GM18861 (cell line): ENCODE results near the gene LIN7A.
"Not testable (repeated sequence)": the region's sequence is repeated elsewhere in the genome, so short reads cannot be mapped to it uniquely, and the experiment has no call there.

Experiments
- ATAC-seq: cut with Tn5 transposase; IDR thresholded peaks from one replicate; pipeline ENCODE4 v1.9.1; 2021; ENCODE audit not compliant: unreplicated experiment

The LIN7A gene

DNA sequence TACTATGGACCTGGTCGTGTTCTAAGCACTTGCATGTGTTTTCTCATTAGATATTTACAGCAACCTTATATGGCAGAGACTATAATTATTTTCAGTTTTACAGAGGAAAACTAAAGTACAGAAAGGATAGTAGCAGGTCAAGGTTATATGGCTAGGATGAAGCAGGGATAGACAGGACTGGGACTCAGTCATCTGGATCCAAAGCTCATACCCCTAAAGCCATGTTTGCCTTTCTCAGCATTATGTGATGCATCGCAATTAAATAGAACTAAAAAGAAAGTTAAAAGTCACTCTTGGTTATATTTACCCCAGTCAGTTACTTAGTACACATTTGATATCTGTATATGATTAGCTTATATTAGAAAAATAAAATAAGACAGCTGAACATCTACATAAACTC is 13.3 kb downstream of the LIN7A start:
- ATAC-seq, result no peak

DNA sequence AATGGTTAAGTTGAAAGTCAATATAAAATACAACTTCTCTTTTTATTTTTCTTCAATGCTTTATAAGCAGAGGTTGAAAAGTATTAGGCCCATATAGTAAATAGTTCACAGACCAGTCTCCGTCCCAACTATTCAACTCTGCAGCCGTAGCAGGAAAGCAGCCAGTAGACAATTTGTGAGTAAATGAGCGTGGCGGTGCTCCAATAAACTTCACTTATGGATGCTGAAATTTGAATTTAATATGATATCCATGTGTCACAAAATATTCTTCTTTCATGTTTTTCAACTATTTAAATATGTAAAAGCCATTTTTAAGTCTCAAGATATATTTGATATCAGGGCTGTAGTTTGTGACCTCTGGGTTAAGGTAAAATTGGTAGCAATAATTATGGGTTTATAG is 17.7 kb downstream of the LIN7A start:
- no peak for ATAC-seq

DNA sequence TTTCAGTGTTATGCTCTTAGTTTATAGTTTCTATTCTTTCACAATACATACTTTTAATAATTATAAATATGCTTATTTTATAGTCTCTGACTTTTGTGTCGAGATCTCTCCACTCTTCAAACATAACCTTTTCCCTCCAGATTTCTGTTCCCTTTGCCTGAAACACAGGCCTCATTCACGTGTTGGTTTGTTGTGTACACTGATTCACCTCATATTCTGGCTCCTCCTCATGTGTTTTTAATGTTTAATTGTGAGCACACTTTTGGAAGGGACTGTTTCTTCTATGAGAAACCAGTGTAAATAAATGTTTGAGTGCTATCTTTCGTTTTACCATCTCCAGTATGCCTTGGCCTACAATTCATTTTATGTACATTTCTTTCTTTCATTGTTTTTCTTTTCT is 20.1 kb downstream of the LIN7A start:
- ATAC-seq, result no peak

DNA sequence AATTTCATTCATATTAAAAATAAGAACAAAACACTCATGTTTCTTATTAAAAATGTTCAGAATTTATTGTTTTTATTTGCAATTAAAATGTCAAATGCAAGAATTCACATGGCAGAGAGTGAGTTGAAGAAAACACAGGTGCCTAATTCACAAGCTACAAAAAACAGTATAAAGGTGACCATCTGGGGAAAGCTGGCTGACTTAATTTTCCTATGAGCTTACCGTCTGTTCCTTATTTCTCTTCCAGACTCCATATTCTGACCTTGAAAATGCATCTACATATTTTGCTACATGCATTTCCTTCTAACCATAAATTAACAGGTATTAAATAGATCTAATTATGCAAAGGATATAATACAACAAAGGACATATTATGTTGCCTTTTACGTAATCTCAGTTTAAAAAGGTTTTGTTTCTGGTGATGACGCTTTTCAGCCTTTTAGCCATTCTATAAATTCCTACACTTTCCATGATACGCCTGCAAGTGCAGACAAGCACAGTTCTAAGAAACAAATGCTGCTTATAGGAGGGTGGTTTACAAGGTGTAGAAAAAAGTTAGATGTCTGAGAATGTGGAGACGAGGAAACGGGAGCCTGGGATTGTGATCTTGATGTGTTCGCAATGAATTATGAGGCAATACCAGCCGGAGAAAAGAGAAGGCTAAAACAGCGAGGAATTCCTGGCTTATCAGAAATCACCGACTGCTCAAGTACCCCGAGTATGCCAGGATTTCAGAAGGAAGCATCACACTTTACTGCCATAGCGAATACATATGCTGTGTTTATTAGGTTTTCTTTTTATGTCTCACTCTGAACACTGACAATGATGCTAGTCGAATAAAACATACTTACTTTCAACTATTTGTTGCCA is 24.6 kb downstream of the LIN7A start:
- no peak for ATAC-seq

DNA sequence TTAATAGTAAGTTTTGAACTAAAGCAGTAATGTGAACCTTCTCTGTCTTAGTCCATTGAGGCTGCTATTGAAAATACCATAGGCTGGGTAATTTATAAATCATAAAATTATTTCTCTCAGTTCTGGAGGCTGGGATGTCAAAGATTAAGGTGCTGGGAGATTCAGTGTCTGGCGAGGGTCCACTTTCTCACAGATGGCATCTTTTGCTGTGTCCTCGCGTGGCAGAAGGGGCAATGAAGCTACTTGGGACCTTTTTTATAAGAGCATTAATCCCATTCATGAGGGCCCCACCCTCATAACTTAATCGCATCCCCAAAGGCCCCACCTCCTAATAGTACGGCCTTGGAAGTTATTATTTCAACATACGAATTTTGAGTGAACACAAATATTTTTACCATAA is 28.4 kb downstream of the LIN7A start:
- no peak for ATAC-seq

DNA sequence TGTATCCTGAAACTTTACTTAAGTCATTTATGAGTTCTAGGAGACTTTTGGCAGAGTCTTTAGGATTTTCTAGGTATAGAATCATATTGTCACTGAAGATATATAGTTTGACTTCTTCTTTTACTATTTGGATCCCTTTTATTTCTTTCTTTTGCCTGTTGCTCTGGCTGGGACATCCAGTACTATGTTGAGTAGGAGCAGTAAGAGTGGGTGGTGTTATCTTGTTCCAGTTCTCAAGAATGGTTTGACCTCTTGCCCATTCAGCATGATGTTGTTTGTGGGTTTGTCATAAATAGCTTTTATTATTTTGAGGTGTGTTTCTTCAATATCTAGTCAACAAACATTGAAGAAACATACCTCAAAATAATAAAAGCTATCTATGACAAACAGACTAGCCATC is 35.0 kb downstream of the LIN7A start:
- ATAC-seq, result no peak

DNA sequence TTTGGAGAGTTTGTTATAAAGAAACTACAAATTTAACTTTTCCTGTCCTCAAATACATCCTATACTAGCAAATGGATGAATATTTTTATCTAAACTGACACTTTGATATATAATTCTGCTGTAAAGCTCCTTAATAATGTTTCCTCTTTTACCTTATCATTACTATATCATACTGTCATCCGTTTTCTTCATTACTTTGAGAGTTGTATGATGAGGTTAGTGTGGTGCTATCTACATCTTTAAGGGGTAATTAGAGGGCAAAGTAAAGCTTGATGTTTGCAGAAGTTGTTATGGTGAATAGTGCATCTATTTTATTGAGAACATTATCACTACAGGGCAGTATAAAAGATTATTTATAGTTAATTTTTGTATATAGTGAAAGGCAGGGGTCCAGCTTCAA is 36.1 kb downstream of the LIN7A start:
- no peak for ATAC-seq

DNA sequence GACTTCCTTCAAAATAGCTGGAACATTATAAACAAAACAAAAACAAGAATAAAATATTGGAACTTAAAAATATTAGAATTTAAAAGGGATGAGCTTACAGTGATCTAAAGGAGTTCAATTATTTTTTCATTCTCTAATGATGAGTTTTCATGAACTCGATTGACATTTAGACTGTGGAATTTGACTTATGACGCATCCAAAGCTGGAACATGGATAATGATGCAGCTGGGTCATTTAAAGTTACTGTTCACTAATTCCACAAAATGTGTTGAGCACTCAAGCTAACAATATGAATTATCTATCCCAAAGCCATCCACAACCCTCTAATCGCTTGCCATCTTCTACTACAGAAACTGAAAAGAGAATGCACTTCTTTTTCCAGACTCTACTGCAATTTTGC is 42.5 kb downstream of the LIN7A start:
- no peak for ATAC-seq

DNA sequence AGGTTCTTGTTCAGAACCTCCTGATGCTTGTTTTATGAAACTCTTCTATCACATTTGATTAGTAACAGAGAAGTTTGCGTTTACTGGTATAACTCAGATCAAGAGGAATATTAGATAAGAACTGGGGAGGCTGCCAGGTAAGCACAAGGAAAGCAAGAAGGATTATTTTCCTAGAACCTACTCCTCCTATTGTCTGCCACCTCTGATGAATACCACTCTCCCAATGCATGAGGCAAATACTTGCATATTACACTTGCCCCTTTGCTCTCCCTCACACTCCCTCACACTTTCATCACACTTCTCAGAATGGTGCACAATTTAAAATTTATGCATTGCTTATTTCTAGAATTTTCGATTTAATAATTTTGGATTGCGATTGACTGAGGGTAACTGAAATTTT is 43.6 kb downstream of the LIN7A start:
- no peak for ATAC-seq

DNA sequence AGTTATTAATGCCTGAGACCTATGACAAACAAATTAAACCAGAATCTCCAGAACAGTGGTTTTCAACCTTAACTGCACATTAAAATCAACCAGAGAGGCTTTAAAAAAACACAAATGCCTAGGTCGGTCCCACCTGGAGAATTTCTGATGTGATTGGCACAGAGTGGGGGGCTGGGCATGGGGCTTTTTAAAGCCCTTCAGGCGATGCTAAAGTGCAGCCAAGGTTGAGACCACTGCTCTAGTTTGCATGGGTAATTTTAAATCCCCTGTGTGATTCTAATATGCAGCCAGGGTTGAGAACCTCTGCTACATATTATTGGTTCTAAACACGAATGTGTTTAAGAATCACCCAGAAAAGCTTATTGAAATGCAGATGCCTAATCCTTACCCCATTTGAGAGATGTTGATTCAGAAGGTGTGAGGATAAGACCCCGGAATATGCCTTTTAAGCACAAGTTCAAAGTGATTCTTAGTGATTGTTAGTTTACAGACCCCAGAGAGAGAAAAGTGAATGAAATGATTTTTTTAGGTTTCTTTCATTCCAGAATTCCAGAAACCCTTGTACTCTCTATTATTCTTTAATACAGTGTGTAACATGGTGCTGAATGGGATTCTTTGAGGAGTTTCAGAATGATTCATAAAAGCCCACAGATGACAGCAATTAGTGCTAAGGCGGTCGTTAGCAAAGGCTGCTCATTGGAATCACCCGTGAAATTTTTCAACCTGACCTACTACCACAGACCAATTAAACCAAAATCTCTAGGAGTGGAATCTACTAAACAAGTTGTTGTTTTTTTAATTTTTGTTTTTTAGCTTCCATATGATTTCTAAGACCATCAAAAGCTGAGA is 44.9 kb downstream of the LIN7A start:
- no peak for ATAC-seq

DNA sequence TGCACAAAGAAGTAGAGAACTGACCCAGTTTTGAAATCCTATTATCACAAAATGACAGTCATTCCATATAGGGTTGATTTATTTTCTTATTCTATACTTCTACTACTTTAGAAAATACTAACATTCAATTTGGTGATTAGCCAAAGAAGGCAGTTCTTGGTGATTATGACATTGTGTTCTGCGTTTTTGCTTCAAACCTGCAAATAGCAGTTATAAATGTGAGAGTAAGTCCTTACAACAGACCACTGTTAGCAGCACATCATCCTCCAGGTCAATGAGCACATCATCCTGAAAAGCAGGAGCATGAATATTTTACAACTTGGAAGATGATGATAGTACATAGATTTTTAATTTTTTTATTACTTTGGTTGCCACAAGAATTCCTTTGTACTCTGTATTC is 53.1 kb downstream of the LIN7A start:
- no peak for ATAC-seq

DNA sequence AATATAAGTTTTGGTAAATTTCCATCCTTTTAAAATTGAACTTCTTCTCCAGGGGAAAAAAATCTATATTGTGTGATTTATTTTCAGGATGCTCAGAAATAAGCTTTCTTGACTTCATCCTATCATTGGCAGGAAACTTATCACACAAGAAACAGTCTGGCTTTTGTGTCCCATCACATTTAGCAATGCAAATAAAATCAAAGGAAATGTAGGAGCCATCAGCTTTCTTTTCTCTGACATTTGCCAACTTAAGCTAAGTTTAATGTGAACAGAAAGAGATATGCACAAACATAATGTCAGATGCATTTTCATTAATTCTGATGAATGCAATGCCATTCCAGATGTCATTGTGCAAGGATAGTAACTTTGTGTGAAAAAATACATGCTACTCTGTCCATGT is 56.6 kb downstream of the LIN7A start:
- no peak for ATAC-seq

DNA sequence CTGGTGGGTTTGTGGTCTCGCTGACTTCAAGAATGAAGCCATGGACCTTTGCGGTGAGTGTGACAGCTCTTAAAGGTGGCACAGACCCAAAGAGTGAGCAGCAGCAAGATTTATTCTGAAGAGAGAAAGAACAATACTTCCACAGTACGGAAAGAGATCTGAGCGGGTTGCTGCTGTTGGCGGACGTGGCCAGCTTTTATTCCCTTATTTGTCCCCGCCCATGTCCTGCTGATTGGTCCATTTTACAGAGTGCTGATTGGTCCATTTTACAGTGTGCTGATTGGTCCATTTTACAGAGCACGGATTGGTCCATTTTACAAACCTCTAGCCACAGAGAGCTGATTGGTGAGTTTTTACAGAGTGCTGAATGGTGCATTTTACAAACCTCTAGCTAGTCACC is 59.3 kb downstream of the LIN7A start:
- not testable (repeated sequence) for ATAC-seq

DNA sequence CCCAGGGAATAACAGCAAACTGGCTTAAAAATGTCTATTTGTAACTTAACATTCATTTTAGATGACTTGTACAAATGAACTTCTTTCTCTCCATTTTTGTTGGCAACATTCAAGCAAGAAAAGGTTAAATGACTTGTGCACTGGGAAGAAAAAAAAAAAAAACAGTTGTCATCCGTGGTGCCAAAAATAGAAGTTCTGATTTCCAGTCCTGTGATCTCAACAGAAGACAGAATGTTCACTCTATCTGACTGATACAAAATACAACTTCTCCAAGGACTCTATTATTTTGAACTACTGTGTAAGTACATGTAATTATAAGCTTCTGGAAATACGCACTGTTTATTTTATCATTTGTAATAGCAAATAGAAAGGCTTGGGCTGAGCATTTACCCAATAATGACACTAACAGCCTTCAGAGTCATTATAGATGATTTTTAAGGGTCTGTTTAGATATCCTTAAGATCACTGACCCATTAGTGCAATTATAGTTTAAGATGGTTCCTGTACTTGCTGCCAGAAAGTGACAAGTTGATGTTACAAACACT is 59.9 kb downstream of the LIN7A start:
- ATAC-seq, result no peak

DNA sequence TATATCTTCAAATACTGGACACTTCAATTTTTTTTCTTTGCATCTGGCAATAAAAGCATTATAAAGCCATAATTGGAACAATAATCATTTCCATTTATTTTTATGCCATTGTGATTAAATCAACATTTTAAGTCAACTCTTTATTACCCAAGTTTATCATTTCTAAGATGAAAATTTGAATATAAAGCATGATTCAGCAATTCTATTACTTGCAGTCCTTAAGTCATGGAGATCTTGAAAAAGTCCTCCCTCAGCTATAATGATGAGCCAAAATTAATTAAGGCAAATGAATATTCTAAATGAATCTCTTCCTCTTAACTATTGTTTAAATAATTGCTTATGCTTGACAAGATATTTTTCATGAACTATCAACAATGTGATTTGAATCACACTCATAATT is 65.7 kb downstream of the LIN7A start:
- no peak for ATAC-seq

DNA sequence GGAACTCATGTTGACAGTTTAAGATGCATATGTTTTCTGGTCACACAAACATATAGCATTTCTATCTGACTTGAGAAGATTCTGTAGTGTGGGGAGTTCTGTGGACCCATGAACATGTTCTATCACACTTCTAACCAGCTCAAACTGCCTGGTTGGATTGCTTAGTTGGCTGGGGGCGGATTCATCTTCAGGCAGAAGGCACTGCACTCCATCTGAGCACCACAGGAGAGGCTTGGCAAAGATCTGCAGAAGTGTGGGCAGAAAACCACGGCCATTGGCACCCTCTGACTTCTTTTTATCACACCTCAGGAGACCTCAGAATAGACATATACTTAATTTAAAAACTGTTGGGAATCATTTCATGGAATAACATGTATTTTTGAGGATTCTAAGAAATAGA is 68.5 kb downstream of the LIN7A start:
- ATAC-seq, result no peak

DNA sequence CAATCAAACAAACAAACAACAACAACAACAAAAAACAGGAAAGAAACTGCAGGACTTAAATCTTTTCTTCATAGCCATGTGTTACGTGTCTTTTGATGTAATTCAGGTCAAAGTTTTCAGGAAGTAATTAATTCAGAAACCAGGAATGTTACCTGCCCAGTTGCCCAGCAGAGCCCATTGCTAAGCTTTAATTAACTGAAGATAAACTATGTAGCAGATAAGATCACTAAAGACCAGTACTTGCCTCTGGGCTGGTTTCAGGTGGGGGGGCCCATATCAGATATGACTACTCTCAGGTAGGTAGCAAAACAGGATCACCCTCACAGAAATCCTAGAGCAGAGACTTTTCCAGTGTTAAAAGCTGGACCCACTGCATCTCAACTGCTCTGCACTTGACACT is 69.2 kb downstream of the LIN7A start:
- ATAC-seq, result no peak

DNA sequence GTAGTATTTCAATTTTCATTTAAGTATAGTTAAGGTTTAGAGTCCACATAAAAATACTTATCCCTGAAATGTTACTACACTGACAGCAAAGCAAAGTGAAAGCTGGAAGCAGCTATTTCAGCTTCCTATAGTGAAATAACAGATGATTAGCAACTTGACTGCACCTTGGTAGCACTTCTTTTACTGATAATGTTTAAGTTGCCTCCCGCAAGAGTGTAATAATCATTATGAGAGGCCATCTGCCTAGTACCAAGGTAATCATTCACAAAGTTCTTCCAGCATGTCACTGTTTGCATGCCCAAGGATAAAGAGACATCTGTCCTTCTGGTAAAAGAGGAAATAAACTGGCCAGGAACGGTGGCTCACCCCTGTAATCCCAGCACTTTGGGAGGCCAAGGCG is 69.8 kb downstream of the LIN7A start:
- no peak for ATAC-seq

DNA sequence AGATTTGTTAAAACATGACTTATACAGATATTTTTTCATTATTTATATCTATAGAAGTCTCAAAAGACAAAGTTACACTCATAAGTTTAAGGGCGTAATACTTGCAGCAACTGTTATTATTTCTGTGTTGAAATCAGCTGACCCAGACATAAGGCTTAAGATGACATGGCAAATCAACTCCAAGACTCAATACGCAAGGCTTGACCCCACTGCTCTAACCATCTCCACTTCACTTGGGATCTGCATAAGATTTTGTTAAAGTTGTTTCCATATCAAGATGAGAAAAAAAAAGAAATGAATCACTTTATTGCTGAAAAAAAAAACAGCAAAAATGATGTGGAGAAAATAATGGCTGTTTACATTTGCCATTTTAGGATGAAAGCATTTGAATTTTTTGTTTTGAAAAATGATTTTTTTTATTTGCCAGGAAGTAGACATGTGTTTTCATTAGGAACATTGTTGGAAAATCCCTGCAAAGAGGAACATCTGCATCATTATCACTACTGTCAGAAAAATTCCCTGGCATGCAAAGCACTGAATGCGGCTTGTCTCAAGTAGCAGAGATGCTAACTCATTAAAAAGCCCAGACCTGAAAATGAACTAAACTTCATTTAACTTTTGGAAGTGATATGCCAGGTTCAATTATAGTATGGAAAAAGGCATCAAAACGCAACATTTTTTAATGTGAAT is 73.5 kb downstream of the LIN7A start:
- no peak for ATAC-seq

DNA sequence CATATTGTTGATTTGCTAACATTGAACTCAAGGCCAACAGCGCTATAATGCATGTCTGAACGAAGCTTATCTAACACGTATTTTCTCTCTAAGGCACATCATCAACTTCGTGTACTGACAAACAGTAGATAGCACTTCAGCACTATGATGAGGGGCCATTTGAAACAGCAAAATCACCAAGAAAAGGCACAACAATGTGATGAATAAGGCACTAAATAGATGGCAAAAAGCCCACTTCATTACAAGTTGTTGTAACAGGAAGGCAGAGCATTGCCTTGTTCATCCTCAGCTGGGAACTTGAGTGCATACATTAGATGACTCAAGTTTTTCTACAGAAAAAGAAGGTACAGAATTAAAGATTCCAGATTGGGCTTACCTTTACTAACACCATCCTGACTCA is 75.2 kb downstream of the LIN7A start:
- no peak for ATAC-seq

DNA sequence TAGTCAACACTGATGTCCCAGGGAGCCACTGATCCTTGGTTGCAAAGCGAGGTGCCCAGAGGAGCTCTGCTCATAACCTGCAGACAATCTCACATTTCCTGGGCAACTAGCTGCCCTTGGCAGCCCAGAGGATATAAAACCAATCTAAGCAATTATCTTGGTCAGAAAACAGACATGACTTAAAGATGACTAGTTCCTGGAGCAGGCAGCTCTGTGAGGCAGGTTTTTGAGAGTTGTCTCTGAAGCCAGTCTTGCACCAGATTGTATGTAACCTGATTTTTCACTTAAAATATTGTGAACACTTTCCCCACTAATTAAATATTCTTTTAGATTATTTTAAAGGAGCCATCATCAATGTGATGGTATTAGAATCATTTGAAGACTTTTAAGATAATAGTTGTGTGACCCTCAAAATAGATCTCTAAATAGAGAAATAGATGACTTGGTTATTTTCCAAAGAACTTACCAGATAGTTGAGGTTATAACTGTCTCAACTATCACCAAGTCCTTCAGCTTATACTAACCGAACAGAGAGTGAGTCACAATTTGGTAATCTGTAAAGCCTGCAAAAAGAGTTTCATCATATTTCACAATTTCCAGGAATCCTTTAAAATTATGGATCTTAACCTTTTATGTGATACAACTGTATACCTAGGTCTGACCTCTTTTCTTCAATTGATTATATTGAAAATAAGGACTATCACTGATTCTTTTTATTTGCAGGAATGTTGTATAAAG is 75.9 kb downstream of the LIN7A start:
- no peak for ATAC-seq
